Ureter (tissue), 1 donor: ENCODE results near the gene TAF6. TPM values are rescaled to one million over a fixed set of nuclear protein-coding genes. Genes with fewer than 3 reads are reported as not detected.

Experiments
- DNase-seq: peaks from one replicate; pipeline ENCODE4 v3.0.0-alpha.2; 2020; ENCODE audit warnings: low spot score
- total RNA-seq: library from RNA; stranded (reverse); gene quantifications from one replicate; pipeline ENCODE4 v1.2.4, GENCODE V29; 2023
- donor health status: DM: yes; HTN: yes; CAD: no.

The TAF6 gene
- total RNA-seq, 1 donor from 2014 or later, result 47.4 TPM

- DNase-seq, result no peak
Observed at GRCh38 chr7:100122568-100122967, 3.4 kb upstream of the TAF6 start.

GRCh38 chr7:100122067-100122466 is 2.9 kb upstream of the TAF6 start:
- no peak for DNase-seq

- DNase-seq, result no peak
Observed at GRCh38 chr7:100120733-100121036, 1.5 kb upstream of the TAF6 start.

GRCh38 chr7:100119970-100120732 is 993 bp upstream of the TAF6 start:
- peak; percentile 71 for DNase-seq

GRCh38 chr7:100118388-100119071 is 628 bp downstream of the TAF6 start:
- no peak for DNase-seq

GRCh38 chr7:100115026-100115425 is 4.1 kb downstream of the TAF6 start:
- DNase-seq, result no peak

GRCh38 chr7:100111914-100112313 is 7.2 kb downstream of the TAF6 start:
- no peak for DNase-seq

- DNase-seq, result no peak
Observed at GRCh38 chr7:100111156-100111555, 8.0 kb downstream of the TAF6 start.

GRCh38 chr7:100109521-100110163 is 9.5 kb downstream of the TAF6 start:
- DNase-seq, result no peak

GRCh38 chr7:100107890-100108289 is 11.3 kb downstream of the TAF6 start:
- DNase-seq, result no peak

- no peak for DNase-seq
Observed at GRCh38 chr7:100107125-100107737, 11.9 kb downstream of the TAF6 start.

- no peak for DNase-seq
Observed at GRCh38 chr7:100106633-100107032, 12.5 kb downstream of the TAF6 start.

- DNase-seq, result no peak
Observed at GRCh38 chr7:100105534-100105933, 13.6 kb downstream of the TAF6 start.

- no peak for DNase-seq
Observed at GRCh38 chr7:100102950-100103840, 16.0 kb downstream of the TAF6 start.

- peak; percentile 99 for DNase-seq
Observed at GRCh38 chr7:100101016-100101862, 17.9 kb downstream of the TAF6 start, which contains the start of the genes AP4M1 and MCM7. Gene AP4M1 (plus strand): TSS chr7:100101643. CDS start chr7:100101715, 72 bp downstream. Gene MCM7 (minus strand): TSS chr7:100101397. CDS start chr7:100101294, 103 bp downstream.

GRCh38 chr7:100100420-100101015 is 18.6 kb downstream of the TAF6 start:
- DNase-seq, result peak; percentile 96

- DNase-seq, result no peak
Observed at GRCh38 chr7:100099452-100099851, 19.7 kb downstream of the TAF6 start.

GRCh38 chr7:100098913-100099312 is 20.2 kb downstream of the TAF6 start:
- DNase-seq, result no peak

GRCh38 chr7:100095704-100096103 is 23.5 kb downstream of the TAF6 start:
- DNase-seq, result no peak

- no peak for DNase-seq
Observed at GRCh38 chr7:100095289-100095688, 23.9 kb downstream of the TAF6 start.
